Measurements from ENCODE around the gene LTBP1. TPM values are rescaled to one million over a fixed set of nuclear protein-coding genes. Genes with fewer than 3 reads are reported as not detected.

LTBP1 gene
- total and polyA plus RNA-seq, 9 donors = 13.5 to 117 (median 41.8) TPM

DNA sequence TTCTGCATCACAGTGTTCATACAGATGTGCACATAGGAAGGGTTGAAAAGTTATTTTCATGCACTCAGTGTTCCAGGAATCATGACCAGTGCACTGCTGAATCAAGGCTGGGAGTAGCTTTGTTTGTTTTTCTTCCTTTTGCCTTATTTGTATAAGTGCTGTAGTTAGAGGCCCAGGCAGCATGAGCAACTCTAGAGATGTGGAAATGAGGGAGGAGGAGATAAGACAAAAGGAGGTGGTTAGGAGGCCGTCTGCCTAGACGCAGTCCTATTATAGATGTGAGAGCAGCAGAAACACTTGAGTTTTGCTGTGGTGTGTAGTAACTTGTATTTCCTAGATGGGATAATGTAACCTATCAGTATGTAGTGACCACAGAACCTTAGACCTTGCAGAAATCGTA is 265.4 kb downstream of the LTBP1 start:
- H3K9me3 ChIP-seq = no peaks in the 10 kb centered on the region
- H3K4me1 ChIP-seq (ENCODE audit: insufficient read depth) = peaks cover 16% of the 10 kb centered on the region
- TF ChIP-seq POLR2A (IDR thresholded peaks at IDR 0.05) = no peak
- TF ChIP-seq EP300 (IDR thresholded peaks at IDR 0.05) = no peak
- TF ChIP-seq, protein P1, sequence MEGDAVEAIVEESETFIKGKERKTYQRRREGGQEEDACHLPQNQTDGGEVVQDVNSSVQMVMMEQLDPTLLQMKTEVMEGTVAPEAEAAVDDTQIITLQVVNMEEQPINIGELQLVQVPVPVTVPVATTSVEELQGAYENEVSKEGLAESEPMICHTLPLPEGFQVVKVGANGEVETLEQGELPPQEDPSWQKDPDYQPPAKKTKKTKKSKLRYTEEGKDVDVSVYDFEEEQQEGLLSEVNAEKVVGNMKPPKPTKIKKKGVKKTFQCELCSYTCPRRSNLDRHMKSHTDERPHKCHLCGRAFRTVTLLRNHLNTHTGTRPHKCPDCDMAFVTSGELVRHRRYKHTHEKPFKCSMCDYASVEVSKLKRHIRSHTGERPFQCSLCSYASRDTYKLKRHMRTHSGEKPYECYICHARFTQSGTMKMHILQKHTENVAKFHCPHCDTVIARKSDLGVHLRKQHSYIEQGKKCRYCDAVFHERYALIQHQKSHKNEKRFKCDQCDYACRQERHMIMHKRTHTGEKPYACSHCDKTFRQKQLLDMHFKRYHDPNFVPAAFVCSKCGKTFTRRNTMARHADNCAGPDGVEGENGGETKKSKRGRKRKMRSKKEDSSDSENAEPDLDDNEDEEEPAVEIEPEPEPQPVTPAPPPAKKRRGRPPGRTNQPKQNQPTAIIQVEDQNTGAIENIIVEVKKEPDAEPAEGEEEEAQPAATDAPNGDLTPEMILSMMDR (IDR thresholded peaks at IDR 0.05) = no peak
- DNase-seq = no peak
- no peaks in the 10 kb centered on the region for H3K36me3 ChIP-seq
- no peaks in the 10 kb centered on the region for H3K27me3 ChIP-seq
- WGBS, 3 donors = 33 to 39% (median 35%) methylated on average over 3 of the region's 3 CpGs
- H3K27ac ChIP-seq = no peak overlapping the region
- H3K4me3 ChIP-seq = no peak overlapping the region
- intact Hi-C loops (cut with DNase I) = loop anchor here in 1 of 4 donors (10.0 kb wide), 1 partner anchor 77 kb away; no protein-coding TSS in a partner anchor

DNA sequence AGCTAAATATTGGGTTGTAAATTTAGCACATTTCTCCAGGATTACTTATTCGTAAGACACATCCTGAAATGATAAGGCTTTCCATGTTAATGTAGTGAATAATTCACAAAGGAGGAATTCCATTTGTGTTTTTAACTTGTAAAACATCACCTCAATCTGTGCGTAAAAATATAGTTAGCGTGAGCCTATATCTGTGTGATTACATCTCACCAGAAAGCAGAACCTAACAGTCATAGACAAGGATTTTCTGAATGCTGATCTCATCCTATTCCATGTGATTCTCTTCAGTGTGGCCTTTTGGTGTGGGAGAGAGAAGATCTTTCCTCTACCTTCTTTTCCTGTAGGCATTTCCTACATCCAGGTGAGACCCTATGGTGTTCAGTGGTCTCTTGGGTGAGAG is 266.5 kb downstream of the LTBP1 start:
- Histone ChIP-seq H3K36me3 (no peaks in the 10 kb centered on the region), H3K4me3 (no peak overlapping the region), H3K27me3 (no peaks in the 10 kb centered on the region), H3K9me3 (no peaks in the 10 kb centered on the region), H3K4me1 (ENCODE audit: insufficient read depth) (peaks cover 18% of the 10 kb centered on the region), H3K27ac (no peak overlapping the region)
- intact Hi-C loops (cut with DNase I) = loop anchor here in 1 of 4 donors (10.0 kb wide), 1 partner anchor 78 kb away; no protein-coding TSS in a partner anchor
- WGBS, 3 donors = 90 to 94% (median 92%) methylated on average over 3 of the region's 3 CpGs
- no peak for TF ChIP-seq POLR2A (IDR thresholded peaks at IDR 0.05)
- TF ChIP-seq, protein P1 (IDR thresholded peaks at IDR 0.05) = no peak
- TF ChIP-seq EP300 (IDR thresholded peaks at IDR 0.05) = no peak
- no peak for DNase-seq

DNA sequence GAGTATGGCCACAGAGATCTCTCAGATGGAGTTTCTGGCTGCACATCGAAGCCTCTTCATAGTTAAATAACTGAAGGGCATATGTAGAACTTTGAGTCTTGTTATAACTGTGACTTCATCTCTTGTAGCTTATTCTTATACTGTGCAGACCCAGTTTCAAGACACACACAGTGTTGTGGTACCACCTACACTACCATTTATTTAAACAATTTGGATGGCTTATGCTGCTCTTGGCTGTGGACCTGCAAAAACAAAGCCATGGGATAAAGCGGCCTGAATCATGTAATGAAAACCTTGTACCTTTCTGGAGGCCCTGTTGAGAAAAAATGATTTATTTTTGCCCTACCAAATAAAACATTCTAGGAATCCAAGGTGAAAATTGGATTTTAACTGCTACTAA is 266.9 kb downstream of the LTBP1 start:
- no peaks in the 10 kb centered on the region for H3K27me3 ChIP-seq
- no peak overlapping the region for H3K4me3 ChIP-seq
- peaks cover 18% of the 10 kb centered on the region for H3K4me1 ChIP-seq (ENCODE audit: insufficient read depth)
- no peak overlapping the region for H3K27ac ChIP-seq
- no peaks in the 10 kb centered on the region for H3K36me3 ChIP-seq
- H3K9me3 ChIP-seq = no peaks in the 10 kb centered on the region
- TF ChIP-seq, protein P1 (IDR thresholded peaks at IDR 0.05) = no peak
- 89 to 92% (median 90%) methylated on average over 2 of the region's 2 CpGs for WGBS, 3 donors
- no peak for DNase-seq
- intact Hi-C loops (cut with DNase I) = loop anchor here in 1 of 4 donors (10.0 kb wide), 1 partner anchor 79 kb away; no protein-coding TSS in a partner anchor

DNA sequence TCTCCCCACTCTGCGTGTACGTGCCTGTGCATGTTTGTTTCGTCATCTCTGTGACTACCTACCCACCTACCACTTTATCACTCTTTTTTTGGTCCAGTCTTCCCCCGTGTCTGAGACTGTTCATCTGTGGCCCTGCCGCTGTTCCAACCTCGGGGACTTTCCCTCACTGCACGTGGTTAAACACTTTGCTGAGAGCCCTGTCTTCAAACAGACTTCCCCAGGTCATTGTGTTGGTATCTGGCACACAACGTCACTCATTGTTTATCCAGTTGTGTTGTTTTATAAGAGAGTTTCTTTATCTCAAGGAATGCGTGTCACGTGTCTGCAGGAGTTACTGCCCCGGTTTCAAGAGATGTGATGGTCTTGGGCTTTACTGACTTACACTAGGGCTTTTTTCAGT is 267.7 kb downstream of the LTBP1 start:
- H3K9me3 ChIP-seq = no peaks in the 10 kb centered on the region
- H3K4me1 ChIP-seq (ENCODE audit: insufficient read depth) = peaks cover 18% of the 10 kb centered on the region
- H3K4me3 ChIP-seq = no peak overlapping the region
- no peak overlapping the region for H3K27ac ChIP-seq
- TF ChIP-seq EP300 (IDR thresholded peaks at IDR 0.05) (no peak), POLR2A (IDR thresholded peaks at IDR 0.05) (no peak)
- TF ChIP-seq, protein P1 (IDR thresholded peaks at IDR 0.05) = no peak
- intact Hi-C loops (cut with DNase I) = loop anchor here in 1 of 4 donors (10.0 kb wide), 1 partner anchor 80 kb away; no protein-coding TSS in a partner anchor
- H3K36me3 ChIP-seq = no peaks in the 10 kb centered on the region
- 71 to 81% (median 74%) methylated on average over 11 of the region's 11 CpGs for WGBS, 3 donors
- no peaks in the 10 kb centered on the region for H3K27me3 ChIP-seq
- no peak for DNase-seq

Data from ovary (tissue), 9 donors.